ENCODE data around the gene CISD2.
"Not testable (repeated sequence)": the region's sequence is repeated elsewhere in the genome, so short reads cannot be mapped to it uniquely, and the experiment has no call there.

The CISD2 gene

GRCh38 chr4:102868781-102869568 lies at the start of gene CISD2:
TSS of gene CISD2 (plus strand) at chr4:102868992. CDS start at chr4:102869085, 93 bp downstream.
- peak; percentile 96 for DNase-seq

GRCh38 chr4:102819100-102819499 lies 49.7 kb upstream of the CISD2 start:
- DNase-seq: not testable (repeated sequence)

GRCh38 chr4:102819588-102820365 lies 49.0 kb upstream of the CISD2 start:
- no peak for DNase-seq

- no peak for DNase-seq
Measured at GRCh38 chr4:102823464-102823863, 45.3 kb upstream of the CISD2 start.

- DNase-seq: no peak
Measured at GRCh38 chr4:102823897-102824296, 44.9 kb upstream of the CISD2 start.

- no peak for DNase-seq
Measured at GRCh38 chr4:102824398-102824797, 44.4 kb upstream of the CISD2 start.

- peak; percentile 78 for DNase-seq
Measured at GRCh38 chr4:102825261-102826091, 43.3 kb upstream of the CISD2 start.

GRCh38 chr4:102826105-102826889 lies 42.5 kb upstream of the CISD2 start:
- peak; percentile 44 for DNase-seq

GRCh38 chr4:102826890-102827673 lies 41.7 kb upstream of the CISD2 start, which contains the start of gene UBE2D3:
TSS of gene UBE2D3 (minus strand) at chr4:102827551. CDS start at chr4:102826508, 1,043 bp downstream.
- peak; percentile 94 for DNase-seq

- peak; percentile 96 for DNase-seq
Measured at GRCh38 chr4:102827674-102828496, 40.9 kb upstream of the CISD2 start.

GRCh38 chr4:102828497-102828808 lies 40.3 kb upstream of the CISD2 start:
- DNase-seq: no peak

- no peak for DNase-seq
Measured at GRCh38 chr4:102829803-102830202, 39.0 kb upstream of the CISD2 start.

- no peak for DNase-seq
Measured at GRCh38 chr4:102832105-102832504, 36.7 kb upstream of the CISD2 start.

- DNase-seq: no peak
Measured at GRCh38 chr4:102832667-102833066, 36.1 kb upstream of the CISD2 start.

- DNase-seq: no peak
Measured at GRCh38 chr4:102836596-102836995, 32.2 kb upstream of the CISD2 start.

- DNase-seq: no peak
Measured at GRCh38 chr4:102842367-102842766, 26.4 kb upstream of the CISD2 start.

GRCh38 chr4:102843273-102843672 lies 25.5 kb upstream of the CISD2 start:
- DNase-seq: no peak

- DNase-seq: no peak
Measured at GRCh38 chr4:102843938-102844337, 24.9 kb upstream of the CISD2 start.

- DNase-seq: no peak
Measured at GRCh38 chr4:102847687-102848086, 21.1 kb upstream of the CISD2 start.

- no peak for DNase-seq
Measured at GRCh38 chr4:102849579-102850104, 19.1 kb upstream of the CISD2 start.
